HTR-8/SVneo (cell line): ENCODE results near the gene IPO5.
"Not testable (repeated sequence)": the region's sequence is repeated elsewhere in the genome, so short reads cannot be mapped to it uniquely, and the experiment has no call there.

Experiments used
- DNase-seq: peaks from one replicate; pipeline ENCODE4 v3.0.0; 2011; ENCODE audit warnings: low spot score, mixed read lengths; ENCODE audit not compliant: insufficient read length
- FAIRE-seq: peaks from 2 replicates; lab custom pipeline; 2011; peaks lifted over from hg19 to GRCh38; lab: Jason Lieb, UNC

The IPO5 gene

GRCh38 chr13:97946951-97947588, 6.4 kb upstream of the IPO5 start:
- FAIRE-seq (no peak), DNase-seq (peak; percentile 54)

DNA sequence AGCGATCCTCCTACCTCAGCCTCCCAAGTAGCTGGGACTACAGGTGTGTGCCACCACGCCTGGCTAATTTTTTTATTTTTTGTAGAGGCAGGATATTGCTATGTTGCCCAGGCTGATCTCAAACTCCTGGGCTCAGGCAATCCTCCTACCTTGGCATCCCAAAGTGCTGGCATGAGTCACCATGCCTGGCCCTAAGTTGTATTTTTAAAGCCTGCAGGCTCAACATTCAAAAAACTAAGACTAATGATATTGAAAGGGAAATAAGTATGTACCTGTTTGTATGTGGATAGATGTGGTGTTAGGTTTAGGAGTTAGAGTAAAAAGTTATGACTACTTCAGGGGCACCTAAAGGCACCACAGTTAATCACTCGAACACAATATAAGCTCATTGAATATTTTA, 5.4 kb upstream of the IPO5 start:
- DNase-seq (no peak), FAIRE-seq (no peak)

- not testable (repeated sequence) for FAIRE-seq, DNase-seq
Measured at GRCh38 chr13:97949316-97949715, 4.2 kb upstream of the IPO5 start.

GRCh38 chr13:97951376-97951775, 2.1 kb upstream of the IPO5 start:
- DNase-seq (no peak), FAIRE-seq (no peak)

DNA sequence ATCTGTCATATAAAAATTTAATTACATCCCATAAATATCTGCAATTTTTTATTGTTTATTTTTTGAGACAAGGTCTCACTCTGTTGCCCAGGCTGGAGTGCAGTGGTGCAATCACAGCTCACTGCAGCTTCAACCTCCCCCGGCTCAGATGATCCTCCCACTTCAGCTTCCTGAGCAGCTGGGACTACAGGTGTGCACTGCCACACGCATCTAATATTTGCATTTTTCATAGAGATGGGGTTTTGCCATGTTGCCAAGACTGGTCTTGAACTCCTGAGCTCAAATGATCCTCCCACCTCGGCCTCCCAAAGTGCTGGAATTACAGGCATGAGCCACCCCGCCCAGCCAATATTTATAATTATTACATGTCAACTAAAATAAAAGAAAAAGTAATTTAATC, 644 bp upstream of the IPO5 start:
- not testable (repeated sequence) for DNase-seq, FAIRE-seq

DNA sequence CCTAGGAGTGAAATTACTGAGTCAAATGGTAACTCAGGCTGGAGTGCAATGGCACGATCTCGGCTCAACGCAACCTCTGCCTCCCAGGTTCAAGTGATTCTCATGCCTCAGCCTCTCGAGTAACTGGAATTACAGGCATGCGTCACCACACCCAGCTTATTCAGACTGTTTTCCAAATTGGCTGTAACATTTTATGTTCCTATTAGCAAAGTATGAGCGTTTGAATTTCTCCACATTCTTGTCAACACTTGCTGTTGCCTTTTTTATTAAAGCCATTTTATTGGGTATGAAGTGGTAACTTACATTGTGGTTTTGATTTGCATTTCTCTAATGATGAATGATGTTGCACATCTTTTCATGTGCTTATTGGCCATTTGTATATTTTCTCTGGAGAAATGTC, 7.9 kb downstream of the IPO5 start:
- FAIRE-seq (no peak), DNase-seq (no peak)

GRCh38 chr13:97962887-97963286, 9.4 kb downstream of the IPO5 start:
- FAIRE-seq (no peak), DNase-seq (no peak)

DNA sequence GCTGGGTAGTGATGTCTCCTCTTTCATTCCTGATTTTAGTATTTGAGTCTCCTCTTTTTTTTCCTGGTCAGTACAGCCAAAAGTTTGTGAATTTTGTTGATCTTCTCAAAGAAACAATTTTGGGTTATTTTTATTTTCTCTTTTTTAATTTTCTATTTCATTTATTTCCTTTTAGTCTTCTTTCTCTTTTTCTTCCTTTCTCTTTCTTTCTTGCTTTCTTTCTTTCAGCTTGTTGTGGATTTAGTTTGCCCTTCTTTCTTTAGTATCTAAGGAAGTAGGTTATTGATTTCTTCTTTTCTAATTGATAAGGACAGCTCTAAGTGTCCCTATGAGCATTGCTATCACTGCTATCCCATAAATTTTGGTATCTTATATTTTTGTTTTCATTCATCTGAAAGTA, 13.8 kb downstream of the IPO5 start:
- DNase-seq (no peak), FAIRE-seq (no peak)

GRCh38 chr13:97967948-97968347, 14.5 kb downstream of the IPO5 start:
- FAIRE-seq = no peak
- no peak for DNase-seq

- FAIRE-seq = no peak
- DNase-seq = no peak
Measured at GRCh38 chr13:97971519-97971918, 18.0 kb downstream of the IPO5 start.

- FAIRE-seq (no peak), DNase-seq (no peak)
Measured at GRCh38 chr13:97974773-97975172, 21.3 kb downstream of the IPO5 start.

DNA sequence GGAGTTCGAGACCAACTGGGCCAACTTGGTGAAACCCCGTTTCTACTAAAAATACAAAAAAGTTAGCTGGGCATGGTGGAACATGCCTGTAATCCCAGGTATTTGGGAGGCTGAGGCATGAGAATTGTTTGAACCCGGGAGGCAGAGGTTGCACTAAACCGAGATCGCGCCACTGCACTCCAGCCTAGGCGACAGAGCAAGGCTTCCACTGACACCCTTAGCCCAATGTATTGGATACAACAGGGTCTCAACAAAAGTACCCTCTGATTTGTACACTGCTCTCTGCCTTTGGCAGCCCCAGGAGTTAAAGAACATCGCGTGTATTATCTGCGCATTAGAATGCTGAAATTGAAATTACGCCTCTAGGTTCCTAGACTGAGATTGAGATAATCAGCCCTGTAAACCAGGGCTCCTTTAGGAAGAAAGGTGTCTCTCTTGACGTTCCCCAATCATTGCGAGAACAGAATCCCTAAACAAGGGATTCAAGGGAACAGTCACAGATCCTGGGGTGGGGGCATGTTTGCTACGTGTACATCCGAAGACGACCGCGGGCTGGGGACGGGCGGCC, 21.9 kb downstream of the IPO5 start:
- FAIRE-seq = no peak
- DNase-seq = no peak

DNA sequence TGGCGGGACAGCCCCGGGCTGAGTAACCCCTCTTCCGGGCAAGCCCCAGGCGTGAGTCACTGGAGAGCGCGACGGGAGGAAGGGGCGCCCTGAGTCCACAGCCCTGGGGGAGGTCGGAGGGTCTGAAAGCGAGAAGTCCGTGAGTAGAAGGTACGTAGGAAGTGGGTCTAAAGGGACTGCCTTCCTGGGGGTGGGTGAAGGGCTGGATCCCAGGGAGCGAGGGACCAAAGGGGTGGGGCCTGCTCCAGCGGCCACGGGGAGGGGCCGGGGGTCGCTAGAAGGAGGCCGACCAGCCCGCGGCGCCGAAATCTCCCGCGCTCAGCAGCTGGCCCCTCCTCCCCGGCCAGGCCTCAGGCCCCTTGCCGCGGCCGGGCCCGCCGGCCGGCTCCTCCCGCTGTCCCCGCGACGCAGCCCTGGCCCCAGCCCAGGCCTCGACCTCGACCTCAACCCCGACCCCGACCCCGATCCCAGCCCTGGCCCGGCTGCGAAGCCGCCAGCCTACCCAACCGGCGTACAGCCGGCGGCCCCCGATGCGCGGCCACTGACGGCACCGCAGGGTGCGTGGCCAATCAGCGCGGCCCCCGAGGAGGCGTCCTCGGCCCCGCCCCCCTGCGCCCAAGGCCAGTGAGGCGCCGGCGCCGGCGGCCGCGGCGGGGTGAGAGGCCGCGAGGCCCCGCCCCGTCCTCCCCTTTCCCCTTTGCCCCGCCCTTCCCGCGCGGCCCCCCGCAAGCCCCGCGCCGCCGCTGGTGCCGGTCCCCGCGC, 22.6 kb downstream of the IPO5 start:
- DNase-seq (peak; percentile 81), FAIRE-seq (peak; percentile 46)

- DNase-seq = peak; percentile 8
- FAIRE-seq = no peak
Measured at GRCh38 chr13:97976610-97977521, 23.4 kb downstream of the IPO5 start.

DNA sequence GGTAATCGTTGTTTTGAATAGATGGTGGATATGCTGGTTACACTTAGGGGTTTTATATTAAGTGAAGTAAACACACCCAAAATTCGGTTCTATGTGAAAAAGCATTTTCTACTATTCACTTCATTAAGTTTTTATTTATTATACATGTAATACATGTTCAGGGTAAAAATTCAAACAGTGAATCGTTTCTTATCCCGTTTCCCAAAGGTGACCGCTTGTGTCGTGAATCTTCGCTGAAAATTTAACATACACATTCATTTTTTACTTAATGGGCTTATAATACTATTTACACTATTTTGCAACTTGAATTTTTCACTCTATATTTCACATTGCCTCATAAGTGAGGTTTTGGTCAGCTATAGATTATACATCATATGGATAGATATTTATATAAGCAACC, 24.5 kb downstream of the IPO5 start:
- DNase-seq (no peak), FAIRE-seq (no peak)

DNA sequence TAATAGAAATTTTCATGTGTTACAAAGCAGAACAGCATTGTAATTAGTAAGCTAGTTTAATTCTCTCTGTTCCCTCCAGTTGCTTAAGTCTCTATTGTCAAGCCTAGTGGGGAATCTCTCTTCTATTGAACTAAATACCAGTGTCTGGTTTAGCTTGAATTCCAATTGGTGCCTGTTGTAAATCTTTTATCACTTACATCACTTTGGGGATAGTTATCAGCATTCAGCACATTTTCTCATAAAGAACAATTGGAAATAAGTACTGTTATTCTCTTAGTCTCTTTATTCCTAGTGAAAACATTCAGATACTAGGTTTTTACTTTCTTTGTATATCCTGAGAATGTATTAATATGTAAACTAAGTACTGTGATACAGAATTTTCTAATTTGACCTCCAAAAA, 25.2 kb downstream of the IPO5 start:
- no peak for DNase-seq
- no peak for FAIRE-seq

DNA sequence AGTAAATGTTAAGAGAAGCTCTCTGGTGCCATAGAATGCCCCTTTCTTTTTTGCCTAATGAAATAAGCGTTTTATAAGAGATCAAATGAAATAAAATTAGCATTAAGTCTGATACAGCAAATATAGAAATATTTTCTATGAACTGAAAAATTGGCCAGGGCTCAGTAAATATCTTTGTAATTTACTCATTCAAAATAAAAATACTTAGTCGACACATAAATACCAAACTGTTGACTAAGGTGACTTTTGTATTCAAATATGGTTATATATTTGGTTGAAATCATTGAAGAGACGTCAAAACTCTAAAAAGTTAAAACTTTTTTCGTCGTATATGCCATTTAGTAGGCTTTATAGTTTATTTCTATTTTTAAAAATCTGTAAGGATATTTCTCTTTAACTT, 25.6 kb downstream of the IPO5 start:
- FAIRE-seq (no peak), DNase-seq (no peak)

DNA sequence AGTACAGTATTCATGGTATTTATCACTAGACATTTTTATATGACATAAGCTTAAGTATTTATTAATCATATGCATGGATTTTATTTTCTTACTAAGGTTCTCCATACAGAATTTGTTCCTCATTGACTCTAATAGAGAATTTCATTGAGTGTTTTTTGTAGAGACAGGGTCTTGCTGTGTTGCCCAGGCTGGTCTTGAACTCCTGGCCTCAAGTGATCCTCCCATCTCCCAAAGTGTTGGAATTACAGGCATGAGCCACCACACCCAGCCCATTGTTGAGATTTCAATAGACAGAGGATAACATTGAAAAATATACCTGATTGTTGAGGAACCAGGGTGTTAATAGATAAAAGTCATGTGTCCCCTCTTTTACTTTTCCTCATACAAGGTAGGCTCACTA, 26.1 kb downstream of the IPO5 start:
- no peak for FAIRE-seq
- DNase-seq = no peak

GRCh38 chr13:97982286-97982685, 28.8 kb downstream of the IPO5 start:
- FAIRE-seq (no peak), DNase-seq (no peak)

GRCh38 chr13:97986835-97987234, 33.4 kb downstream of the IPO5 start:
- DNase-seq = no peak
- no peak for FAIRE-seq

- DNase-seq (no peak), FAIRE-seq (no peak)
Measured at GRCh38 chr13:97999653-98000052, 46.2 kb downstream of the IPO5 start.
